Right lobe of liver (tissue), 4 donors: ENCODE data around the gene TRMT1.

ENCODE experiments used
- CTCF ChIP-seq, 4 donors: fragments of 200-600 bp in 3 of 4; fragments of 450-650 bp in 1 of 4; IDR thresholded peaks; one replicate each; pipeline versions ENCODE4 v1.5.1 to v1.8.0; 2016 to 2022; ENCODE audit warnings: antibody characterized with exemption in 4 of 4, mild to moderate bottlenecking in 2 of 4
- POLR2A ChIP-seq: fragments of 450-650 bp; IDR thresholded peaks from one replicate; pipeline ENCODE4 v1.6.1; 2017; ENCODE audit warnings: antibody characterized with exemption, mild to moderate bottlenecking
- donor health status: DM: no; HTN: no; CAD: no.
- donor health status: DM: no; HTN: no; CAD: no.
- donor health status: DM: no; HTN: yes; CAD: no.

- TF ChIP-seq CTCF (IDR thresholded peaks at IDR 0.05), result no peak
- TF ChIP-seq POLR2A, result no peak
These were observed 35.9 kb upstream of the TRMT1 start for GRCh38 chr19:13152356-13152973.
